BJ (cell line): ENCODE results near the gene JAKMIP1. TPM values are rescaled to one million over a fixed set of nuclear protein-coding genes. Genes with fewer than 3 reads are reported as not detected.

Source experiments
- CTCF ChIA-PET: fragments of 350-600 bp; formaldehyde crosslinking; extraction: SDS; loops from one replicate; lab custom pipeline; 2021; ENCODE audit warnings: antibody characterized with exemption, inconsistent platforms; lab: Yijun Ruan, JAX
- POLR2A ChIA-PET: fragments of 300-600 bp; sonication (Branson Sonifier 250); formaldehyde crosslinking; extraction: SDS; loops from one replicate; lab custom pipeline; 2021; ENCODE audit warnings: antibody characterized with exemption; lab: Charles Lee
- DNase-seq: peaks from one replicate; pipeline ENCODE4 v3.0.0-alpha.2; 2011; ENCODE audit warnings: low read depth
- H3K27me3 ChIP-seq: 2 replicates; pipeline ENCODE4 v1.6.0; 2011; ENCODE audit warnings: low read length; ENCODE audit not compliant: control insufficient read depth, insufficient read depth
- H3K36me3 ChIP-seq: 2 replicates; pipeline ENCODE4 v1.5.1; 2011; ENCODE audit warnings: low read length; ENCODE audit not compliant: control insufficient read depth, insufficient read depth
- H3K4me3 ChIP-seq: 2 replicates; pipeline ENCODE4 v1.5.1; 2011; ENCODE audit warnings: low read depth, mild to moderate bottlenecking, control low read depth, low read length
- CTCF ChIP-seq: IDR thresholded peaks from 2 replicates; pipeline ENCODE4 v1.5.1; 2011; ENCODE audit warnings: low read depth, mild to moderate bottlenecking, control low read depth, inconsistent platforms, low read length, moderate library complexity; ENCODE audit not compliant: insufficient read depth
- polyA plus RNA-seq: library from polyadenylated mRNA; depleted of rRNA; stranded (reverse); fragments of >200 nt; gene quantifications from 2 replicates; pipeline ENCODE4 v1.2.3, GENCODE V29; 2011

The JAKMIP1 gene
- polyA plus RNA-seq, 1 experiment = not detected

DNA sequence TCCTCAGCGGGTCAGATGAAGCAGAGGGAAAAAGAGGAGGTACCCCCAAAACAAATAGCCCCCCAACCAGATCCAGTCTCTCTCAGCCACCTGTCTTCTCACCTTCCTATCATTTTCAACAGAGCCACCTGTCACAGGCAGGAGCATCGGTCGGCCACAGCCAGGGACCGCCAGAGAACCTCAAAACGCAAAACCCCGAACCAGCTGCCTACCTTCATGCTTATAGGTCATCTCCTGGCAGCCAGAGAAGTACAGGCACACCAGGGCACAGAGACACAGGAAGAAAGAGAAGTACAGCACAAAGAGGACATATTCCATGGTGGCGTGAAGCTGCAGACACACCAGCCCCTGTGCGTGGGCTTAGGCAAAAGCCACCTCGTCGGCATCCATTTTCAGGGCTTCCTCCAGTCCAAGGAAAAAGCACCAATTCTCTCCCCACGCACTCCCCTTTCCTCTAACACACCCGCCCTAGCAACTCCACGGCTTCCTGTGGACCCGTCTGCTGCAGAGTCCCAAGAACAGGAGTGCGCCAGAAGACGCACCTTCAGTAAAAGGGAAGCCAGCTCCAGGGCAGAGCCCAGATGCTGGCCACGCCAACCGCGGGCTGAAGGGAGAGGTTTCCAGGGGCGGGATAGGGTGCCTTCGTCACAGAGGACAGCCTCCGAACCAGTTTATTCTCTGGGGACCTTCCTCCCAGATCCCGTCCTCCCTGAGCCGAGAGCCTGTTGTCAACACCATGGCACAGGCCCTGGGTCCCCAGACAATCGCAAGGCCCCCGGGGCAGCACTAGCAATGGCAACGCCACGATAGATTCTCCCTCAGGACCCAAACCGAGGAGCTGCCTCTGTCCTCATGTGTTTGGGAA lies 130.3 kb downstream of the JAKMIP1 start:
- ChIA-PET CTCF (no interaction called here), POLR2A (no interaction called here)
- no peak for TF ChIP-seq CTCF
- Histone ChIP-seq H3K36me3 (no peaks in the 10 kb centered on the region), H3K4me3 (no peak overlapping the region), H3K27me3 (no peaks in the 10 kb centered on the region)
- no peak for DNase-seq

- no peak for TF ChIP-seq CTCF
- CTCF ChIA-PET = no interaction called here
- DNase-seq = no peak
- H3K36me3 ChIP-seq = no peaks in the 10 kb centered on the region
- POLR2A ChIA-PET = no interaction called here
- H3K4me3 ChIP-seq = no peak overlapping the region
- no peaks in the 10 kb centered on the region for H3K27me3 ChIP-seq
These were observed 131.4 kb downstream of the JAKMIP1 start for GRCh38 chr4:6068986-6069385.

DNA sequence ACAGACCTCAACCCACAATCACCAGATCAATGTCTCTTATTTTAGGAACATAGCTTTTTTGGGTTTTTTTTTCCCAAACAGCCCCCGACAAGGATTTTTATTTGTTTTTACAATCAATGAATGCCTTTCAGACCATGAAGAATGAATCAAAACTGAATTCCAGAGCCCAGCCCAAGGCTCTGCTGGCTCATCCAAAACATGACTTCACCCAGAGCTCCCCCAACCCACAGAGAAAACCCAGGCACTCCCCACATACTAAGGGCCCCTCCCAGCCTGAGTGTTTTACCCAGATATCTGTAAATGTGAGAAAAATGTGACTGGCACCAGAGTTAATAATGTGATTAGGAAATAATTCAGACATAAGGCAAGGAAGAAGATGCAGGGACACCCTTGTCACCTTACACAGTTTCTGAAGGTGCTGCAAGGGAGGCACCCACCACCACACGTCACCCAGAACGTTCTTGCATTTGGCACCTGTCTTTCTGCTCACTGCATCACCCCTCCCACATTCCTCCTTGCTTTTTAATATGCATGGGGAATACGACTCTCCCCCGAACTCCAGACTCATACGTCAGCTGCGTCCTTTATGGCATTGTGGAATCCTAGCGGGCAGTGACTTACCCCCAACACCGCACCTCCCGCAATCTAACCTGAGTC lies 134.3 kb downstream of the JAKMIP1 start:
- no peak for TF ChIP-seq CTCF
- H3K36me3 ChIP-seq = no peaks in the 10 kb centered on the region
- CTCF ChIA-PET = no interaction called here

DNA sequence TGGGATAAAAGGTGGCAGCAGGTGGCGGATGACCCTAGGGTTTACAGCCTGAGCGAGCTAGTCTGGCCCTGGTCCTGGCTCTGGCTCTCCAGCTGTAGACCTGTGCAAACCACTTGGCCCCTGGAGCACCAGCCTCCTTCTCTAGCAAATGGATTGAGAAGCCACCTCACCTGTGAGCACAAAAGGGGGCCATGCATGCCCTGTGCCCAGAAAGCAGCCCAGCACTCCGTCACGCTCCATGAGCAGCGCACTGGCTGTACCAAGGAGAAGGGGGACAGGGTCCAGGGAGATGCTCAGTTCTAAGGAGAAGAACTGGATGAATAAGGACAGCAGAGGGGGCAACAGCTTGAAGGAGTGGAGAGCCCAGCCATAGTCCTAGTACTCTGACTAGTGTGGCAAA lies 135.2 kb downstream of the JAKMIP1 start:
- TF ChIP-seq CTCF = no peak
- Histone ChIP-seq H3K4me3 (no peak overlapping the region), H3K36me3 (no peaks in the 10 kb centered on the region), H3K27me3 (no peaks in the 10 kb centered on the region)
- CTCF ChIA-PET = no interaction called here
- DNase-seq = no peak
- POLR2A ChIA-PET = no interaction called here

More for the DNA sequence above, 134.3 kb downstream of the JAKMIP1 start:
- POLR2A ChIA-PET = no interaction called here
- no peaks in the 10 kb centered on the region for H3K27me3 ChIP-seq
- H3K4me3 ChIP-seq = no peak overlapping the region
- no peak for DNase-seq

DNA sequence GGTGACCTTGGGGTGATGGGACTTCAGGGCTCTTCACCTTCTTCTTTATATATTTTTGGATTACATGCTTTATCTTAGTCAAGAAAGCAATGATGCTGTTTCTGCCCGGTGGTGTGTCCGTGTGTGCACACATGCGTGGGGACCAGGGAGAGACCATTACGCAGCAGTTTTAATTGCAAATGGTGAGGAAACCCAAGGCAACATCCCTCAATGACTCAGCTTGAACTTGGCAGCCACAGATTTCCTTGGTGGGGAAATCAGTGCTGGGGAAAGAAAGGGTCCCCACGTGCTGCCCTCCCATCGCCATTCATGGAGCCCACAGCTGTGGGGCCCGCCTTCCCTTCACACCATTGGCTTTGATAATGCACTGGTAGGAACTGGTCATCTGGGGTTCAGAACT lies 136.0 kb downstream of the JAKMIP1 start:
- H3K27me3 ChIP-seq = no peaks in the 10 kb centered on the region
- H3K4me3 ChIP-seq = no peak overlapping the region
- no peak for TF ChIP-seq CTCF
- DNase-seq = no peak
- ChIA-PET CTCF (no interaction called here), POLR2A (no interaction called here)
- no peaks in the 10 kb centered on the region for H3K36me3 ChIP-seq
